CD4-positive, alpha-beta T cell (primary cell): Measurements from ENCODE around the gene MFF. TPM values are rescaled to one million over a fixed set of nuclear protein-coding genes. Genes with fewer than 3 reads are reported as not detected.

Source experiments
- ATAC-seq: fragments of 200-7000 bp; cut with Tn5 transposase; one replicate; pipeline ENCODE4 v1.10.0; 2022; ENCODE audit warnings: mild to moderate bottlenecking; ENCODE audit not compliant: poor library complexity
- CTCF ChIA-PET: fragments of 350-600 bp; sonication (Branson Sonifier 250); formaldehyde crosslinking; loops from one replicate; lab custom pipeline; 2021; ENCODE audit warnings: antibody characterized with exemption, inconsistent platforms; lab: Charles Lee
- POLR2A ChIA-PET: fragments of 350-600 bp; sonication (Branson Sonifier 250); formaldehyde crosslinking; loops from one replicate; lab custom pipeline; 2021; ENCODE audit warnings: antibody characterized with exemption, inconsistent platforms; lab: Charles Lee
- DNase-seq, 14 experiments: peaks; one replicate each; pipeline ENCODE4 v3.0.0-alpha.2; 2013 to 2020; ENCODE audit warnings: mixed read lengths in 2 of 14
- H3K27ac ChIP-seq, 2 donors: one replicate each; pipeline versions ENCODE4 v1.5.1 to v1.7.0; 2013; ENCODE audit warnings: low read length in 2 of 2, low read depth in 1 of 2, mild to moderate bottlenecking in 1 of 2
- H3K27me3 ChIP-seq, 2 experiments: 1 replicate in 1 of 2; 2 replicates in 1 of 2; pipeline versions ENCODE4 v1.6.1 to v1.7.0; 2013; ENCODE audit warnings: low read length in 2 of 2, control low read depth in 1 of 2, mild to moderate bottlenecking in 1 of 2, moderate library complexity in 1 of 2; ENCODE audit not compliant: insufficient read depth in 2 of 2, control insufficient read depth in 1 of 2
- H3K36me3 ChIP-seq: one replicate; pipeline ENCODE4 v1.6.1; 2013; ENCODE audit warnings: low read length, control low read depth; ENCODE audit not compliant: insufficient read depth
- H3K4me1 ChIP-seq: one replicate; pipeline ENCODE4 v1.6.1; 2013; ENCODE audit warnings: low read length, control low read depth; ENCODE audit not compliant: insufficient read depth
- H3K4me3 ChIP-seq: one replicate; pipeline ENCODE4 v1.5.1; 2013; ENCODE audit warnings: mild to moderate bottlenecking, low read length, moderate library complexity
- H3K9me3 ChIP-seq, 2 experiments: 1 replicate in 1 of 2; 2 replicates in 1 of 2; pipeline versions ENCODE4 v1.6.1 to v1.7.0; 2013; ENCODE audit warnings: low read length in 2 of 2, mild to moderate bottlenecking in 2 of 2, control low read depth in 1 of 2, moderate library complexity in 1 of 2; ENCODE audit not compliant: control insufficient read depth in 1 of 2, insufficient read depth in 1 of 2
- H3K27ac Mint-ChIP-seq: one replicate; pipeline ENCODE4 v1.8.0; 2020; ENCODE audit warnings: mixed read lengths
- H3K27me3 Mint-ChIP-seq: one replicate; pipeline ENCODE4 v1.8.0; 2021; ENCODE audit warnings: mixed read lengths
- H3K36me3 Mint-ChIP-seq: one replicate; pipeline ENCODE4 v1.8.0; 2021; ENCODE audit warnings: low read depth, mixed read lengths
- H3K4me1 Mint-ChIP-seq: one replicate; pipeline ENCODE4 v1.8.0; 2021; ENCODE audit warnings: low read depth, mixed read lengths
- H3K4me3 Mint-ChIP-seq: one replicate; pipeline ENCODE4 v1.8.0; 2020; ENCODE audit warnings: mild to moderate bottlenecking, mixed read lengths
- H3K9me3 Mint-ChIP-seq: one replicate; pipeline ENCODE4 v1.8.0; 2020; ENCODE audit warnings: mixed read lengths
- CTCF ChIP-seq: fragments of 200-600 bp; IDR thresholded peaks from one replicate; pipeline ENCODE4 v1.8.0; 2022; ENCODE audit warnings: antibody characterized with exemption, mild to moderate bottlenecking
- intact Hi-C, 2 experiments: fragments of 100-400 bp; cut with DNase I in 1 of 2; cut with micrococcal nuclease in 1 of 2; formaldehyde crosslinking; loops; one replicate each; pipeline versions ENCODE4 v1.15.1 to v1.9.0; 2023 to 2025; cut with DNase I, micrococcal nuclease
- total RNA-seq, 174 experiments: library from RNA in 2 of 174; stranded (reverse) in 2 of 174; gene quantifications; one replicate each; pipeline ENCODE4 v1.2.3 and lab custom pipeline; 2021 to 2026

MFF gene
- total RNA-seq, 2 experiments from 2014 or later, result 46.9 to 51.8 TPM

- H3K4me3 ChIP-seq, result no peak overlapping the region
- no peak for TF ChIP-seq CTCF
- H3K9me3 Mint-ChIP-seq, result no peaks in the 10 kb centered on the region
- H3K36me3 Mint-ChIP-seq, result peaks cover 54% of the 10 kb centered on the region
- no peaks in the 10 kb centered on the region for H3K9me3 ChIP-seq
- ChIA-PET CTCF (no interaction called here), POLR2A (no interaction called here)
- H3K4me1 ChIP-seq, result no peaks in the 10 kb centered on the region
- no peaks in the 10 kb centered on the region for H3K27me3 ChIP-seq
- intact Hi-C loops, result no loop called here
- H3K27ac ChIP-seq, result no peak overlapping the region
- H3K4me3 Mint-ChIP-seq, result no peak overlapping the region
- H3K27ac Mint-ChIP-seq, result no peak overlapping the region
- H3K36me3 ChIP-seq, result peaks cover 25% of the 10 kb centered on the region
- no peaks in the 10 kb centered on the region for H3K27me3 Mint-ChIP-seq
- ATAC-seq (no peak), DNase-seq (no peak)
- H3K4me1 Mint-ChIP-seq, result no peaks in the 10 kb centered on the region
Measured at GRCh38 chr2:227347117-227347516, 22.1 kb downstream of the MFF start.

GRCh38 chr2:227348324-227348723, 23.3 kb downstream of the MFF start:
- peaks cover 55% of the 10 kb centered on the region for H3K36me3 Mint-ChIP-seq
- TF ChIP-seq CTCF, result no peak

DNA sequence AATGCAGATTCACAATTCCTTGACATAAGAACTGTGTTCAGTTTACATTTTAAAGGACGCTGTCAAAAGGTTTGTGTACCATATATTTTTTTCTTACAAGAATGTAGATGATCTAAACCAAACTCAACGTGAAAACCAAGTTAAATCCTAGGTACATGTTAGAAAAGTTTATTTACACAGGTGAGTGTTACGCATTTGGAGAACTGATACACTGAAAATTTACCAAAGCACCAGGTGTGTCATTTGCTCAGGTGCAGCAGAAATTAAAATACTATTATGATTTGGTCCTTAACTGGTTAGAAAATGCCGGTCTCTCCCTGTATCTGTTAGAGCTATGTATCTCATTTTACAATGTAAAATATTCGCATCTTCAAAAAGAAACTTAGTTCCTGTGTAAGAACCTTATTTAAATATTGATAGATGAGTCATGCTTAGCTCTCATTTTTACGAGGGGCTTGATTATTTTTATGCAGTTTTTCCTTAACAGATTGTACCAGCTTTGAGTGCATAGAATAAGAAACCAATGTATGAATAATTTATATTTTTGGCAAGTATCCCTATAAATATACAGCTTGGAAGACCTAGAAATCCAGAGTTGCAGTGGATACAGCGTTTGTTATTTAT, 25.1 kb downstream of the MFF start:
- no peak overlapping the region for H3K4me3 ChIP-seq
- H3K27ac ChIP-seq, result no peak overlapping the region
- Mint-ChIP-seq H3K27ac (no peak overlapping the region), H3K36me3 (peaks cover 66% of the 10 kb centered on the region), H3K9me3 (no peaks in the 10 kb centered on the region), H3K27me3 (no peaks in the 10 kb centered on the region), H3K4me3 (no peak overlapping the region), H3K4me1 (no peaks in the 10 kb centered on the region)
- ATAC-seq (no peak), DNase-seq (no peak)
- H3K9me3 ChIP-seq, result no peaks in the 10 kb centered on the region
- CTCF ChIA-PET, result no interaction called here
- H3K36me3 ChIP-seq, result peaks cover 24% of the 10 kb centered on the region
- POLR2A ChIA-PET, result interaction anchor here (0.6 to 1.6 kb wide), 2 partner anchors 14 to 131 kb away, joined by 3 to 4 read pairs; no protein-coding TSS in a partner anchor
- TF ChIP-seq CTCF, result no peak
- no peaks in the 10 kb centered on the region for H3K27me3 ChIP-seq
- H3K4me1 ChIP-seq, result no peaks in the 10 kb centered on the region
- intact Hi-C loops, result no loop called here

More at GRCh38 chr2:227348324-227348723, 23.3 kb downstream of the MFF start:
- Histone ChIP-seq H3K27ac (no peak overlapping the region), H3K36me3 (peaks cover 27% of the 10 kb centered on the region), H3K4me3 (no peak overlapping the region), H3K9me3 (no peaks in the 10 kb centered on the region), H3K27me3 (no peaks in the 10 kb centered on the region), H3K4me1 (no peaks in the 10 kb centered on the region)
- H3K27me3 Mint-ChIP-seq, result no peaks in the 10 kb centered on the region
- H3K9me3 Mint-ChIP-seq, result no peaks in the 10 kb centered on the region
- no peak overlapping the region for H3K4me3 Mint-ChIP-seq
- ATAC-seq (no peak), DNase-seq (no peak)
- ChIA-PET CTCF (no interaction called here), POLR2A (interaction anchor here (0.6 to 1.6 kb wide), 2 partner anchors 12 to 112 kb away, joined by 4 read pairs; no protein-coding TSS in a partner anchor)
- no peaks in the 10 kb centered on the region for H3K4me1 Mint-ChIP-seq
- H3K27ac Mint-ChIP-seq, result no peak overlapping the region
- intact Hi-C loops, result no loop called here
